Panc1 (cell line): ENCODE results near the gene LEKR1.

Experiments
- POLR2AphosphoS5 ChIP-seq: IDR thresholded peaks from 2 replicates; pipeline ENCODE4 v1.6.1; 2012; ENCODE audit warnings: mild to moderate bottlenecking, low read depth, low read length, moderate library complexity
- SIN3A ChIP-seq: IDR thresholded peaks from 2 replicates; pipeline ENCODE4 v1.6.1; 2012; ENCODE audit warnings: low read depth, mild to moderate bottlenecking, low read length, moderate library complexity, borderline replicate concordance; ENCODE audit not compliant: insufficient read depth
- TCF7L2 ChIP-seq: IDR thresholded peaks from 2 replicates; pipeline ENCODE4 v1.6.1; 2011; ENCODE audit warnings: mild to moderate bottlenecking, low read depth, low read length, inconsistent platforms
- TF ChIP-seq, protein P1 (sequence below): fragments of 450-650 bp; IDR thresholded peaks from 2 replicates; pipeline ENCODE4 v1.5.1; 2017; ENCODE audit warnings: mild to moderate bottlenecking

- TF ChIP-seq, protein P1, sequence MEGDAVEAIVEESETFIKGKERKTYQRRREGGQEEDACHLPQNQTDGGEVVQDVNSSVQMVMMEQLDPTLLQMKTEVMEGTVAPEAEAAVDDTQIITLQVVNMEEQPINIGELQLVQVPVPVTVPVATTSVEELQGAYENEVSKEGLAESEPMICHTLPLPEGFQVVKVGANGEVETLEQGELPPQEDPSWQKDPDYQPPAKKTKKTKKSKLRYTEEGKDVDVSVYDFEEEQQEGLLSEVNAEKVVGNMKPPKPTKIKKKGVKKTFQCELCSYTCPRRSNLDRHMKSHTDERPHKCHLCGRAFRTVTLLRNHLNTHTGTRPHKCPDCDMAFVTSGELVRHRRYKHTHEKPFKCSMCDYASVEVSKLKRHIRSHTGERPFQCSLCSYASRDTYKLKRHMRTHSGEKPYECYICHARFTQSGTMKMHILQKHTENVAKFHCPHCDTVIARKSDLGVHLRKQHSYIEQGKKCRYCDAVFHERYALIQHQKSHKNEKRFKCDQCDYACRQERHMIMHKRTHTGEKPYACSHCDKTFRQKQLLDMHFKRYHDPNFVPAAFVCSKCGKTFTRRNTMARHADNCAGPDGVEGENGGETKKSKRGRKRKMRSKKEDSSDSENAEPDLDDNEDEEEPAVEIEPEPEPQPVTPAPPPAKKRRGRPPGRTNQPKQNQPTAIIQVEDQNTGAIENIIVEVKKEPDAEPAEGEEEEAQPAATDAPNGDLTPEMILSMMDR: no peak
- TF ChIP-seq POLR2AphosphoS5 (no peak), SIN3A (no peak), TCF7L2 (no peak)
Measured at GRCh38 chr3:156939315-156939714, 113.2 kb downstream of the LEKR1 start.
